Measurements from ENCODE around the gene KRT13. TPM values are rescaled to one million over a fixed set of nuclear protein-coding genes. Genes with fewer than 3 reads are reported as not detected.

Gene KRT13
- total RNA-seq, 2 donors from 2014 or later = not detected

- intact Hi-C loops (cut with DNase I) = no loop called here
- no peak for DNase-seq
Measured at GRCh38 chr17:41513168-41513547, 7.7 kb upstream of the KRT13 start.

DNA sequence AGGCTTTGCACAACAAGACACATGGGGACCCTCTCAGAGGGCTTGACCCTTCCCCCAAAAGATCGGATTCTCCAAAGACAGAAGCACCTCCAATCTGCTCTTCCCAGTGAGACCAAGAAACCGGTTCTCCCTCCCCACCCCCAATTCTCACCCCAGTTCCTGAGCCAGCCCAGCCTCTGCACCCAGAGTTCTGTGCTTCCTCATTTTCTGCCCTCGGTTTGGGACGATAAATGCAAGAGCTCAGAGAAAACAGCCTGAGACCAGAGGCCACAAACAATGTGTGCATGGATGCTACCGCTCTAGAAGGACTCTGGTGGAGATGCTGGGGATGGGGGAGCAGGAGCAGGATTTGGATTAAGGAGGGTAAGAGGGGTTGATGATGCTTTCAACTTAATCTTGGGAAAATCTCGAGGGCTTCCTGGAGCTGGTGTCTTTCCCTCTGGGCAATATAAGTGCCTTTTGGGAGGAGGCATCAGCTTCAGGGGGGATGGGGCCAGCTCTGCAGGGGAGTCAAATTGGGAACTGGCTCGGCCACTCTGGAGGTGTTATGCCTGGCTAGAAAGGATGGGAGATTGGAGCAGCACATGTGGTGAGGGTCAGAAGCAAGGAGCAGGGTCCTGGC is 7.2 kb upstream of the KRT13 start:
- no peak for DNase-seq
- Histone ChIP-seq H3K27ac (no peak overlapping the region), H3K4me3 (no peak overlapping the region), H3K4me1 (no peaks in the 10 kb centered on the region), H3K9me3 (no peaks in the 10 kb centered on the region), H3K27me3 (no peaks in the 10 kb centered on the region), H3K36me3 (replicated peaks in 1 of 2; ENCODE audit: insufficient read depth in 1 of 2, low read depth in 2 of 2) (no peaks in the 10 kb centered on the region)
- 51 to 54% methylated on average over 7 of the region's 7 CpGs for WGBS, 2 donors
- intact Hi-C loops (cut with DNase I) = no loop called here
- ATAC-seq = no peak
- TF ChIP-seq POLR2A (IDR thresholded peaks at IDR 0.05) = no peak
- TF ChIP-seq, protein P1, sequence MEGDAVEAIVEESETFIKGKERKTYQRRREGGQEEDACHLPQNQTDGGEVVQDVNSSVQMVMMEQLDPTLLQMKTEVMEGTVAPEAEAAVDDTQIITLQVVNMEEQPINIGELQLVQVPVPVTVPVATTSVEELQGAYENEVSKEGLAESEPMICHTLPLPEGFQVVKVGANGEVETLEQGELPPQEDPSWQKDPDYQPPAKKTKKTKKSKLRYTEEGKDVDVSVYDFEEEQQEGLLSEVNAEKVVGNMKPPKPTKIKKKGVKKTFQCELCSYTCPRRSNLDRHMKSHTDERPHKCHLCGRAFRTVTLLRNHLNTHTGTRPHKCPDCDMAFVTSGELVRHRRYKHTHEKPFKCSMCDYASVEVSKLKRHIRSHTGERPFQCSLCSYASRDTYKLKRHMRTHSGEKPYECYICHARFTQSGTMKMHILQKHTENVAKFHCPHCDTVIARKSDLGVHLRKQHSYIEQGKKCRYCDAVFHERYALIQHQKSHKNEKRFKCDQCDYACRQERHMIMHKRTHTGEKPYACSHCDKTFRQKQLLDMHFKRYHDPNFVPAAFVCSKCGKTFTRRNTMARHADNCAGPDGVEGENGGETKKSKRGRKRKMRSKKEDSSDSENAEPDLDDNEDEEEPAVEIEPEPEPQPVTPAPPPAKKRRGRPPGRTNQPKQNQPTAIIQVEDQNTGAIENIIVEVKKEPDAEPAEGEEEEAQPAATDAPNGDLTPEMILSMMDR (IDR thresholded peaks at IDR 0.05) = no peak

More at GRCh38 chr17:41513168-41513547, 7.7 kb upstream of the KRT13 start:
- H3K4me1 ChIP-seq = no peaks in the 10 kb centered on the region
- H3K4me3 ChIP-seq = no peak overlapping the region
- H3K27me3 ChIP-seq = no peaks in the 10 kb centered on the region
- H3K36me3 ChIP-seq (replicated peaks in 1 of 2; ENCODE audit: insufficient read depth in 1 of 2, low read depth in 2 of 2) = no peaks in the 10 kb centered on the region
- ATAC-seq = no peak
- no peak overlapping the region for H3K27ac ChIP-seq
- H3K9me3 ChIP-seq = no peaks in the 10 kb centered on the region
- WGBS, 2 donors = 76 to 79% methylated on average over 4 to 5 of the region's 5 CpGs
- TF ChIP-seq, protein P1 (IDR thresholded peaks at IDR 0.05) = no peak
- TF ChIP-seq POLR2A (IDR thresholded peaks at IDR 0.05) = no peak

DNA sequence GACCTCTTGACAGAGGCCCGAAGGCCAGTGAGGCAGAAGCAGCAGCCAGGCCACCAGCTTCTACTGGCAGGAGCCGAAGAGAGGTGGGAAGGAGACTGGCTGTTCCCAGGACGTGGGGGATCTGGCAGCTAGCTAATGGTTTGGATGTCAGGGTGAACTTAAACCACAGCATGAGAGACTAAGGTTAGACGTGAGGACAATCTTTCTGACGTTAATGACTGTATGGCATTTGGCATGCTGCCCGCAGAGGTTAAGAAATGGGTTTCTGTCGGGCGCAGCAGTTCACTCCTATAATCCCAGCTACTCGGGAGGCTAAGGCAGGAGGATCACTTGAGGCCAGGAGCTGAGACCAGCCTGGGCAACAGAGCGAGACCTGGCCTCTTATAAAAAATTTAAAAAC is 6.3 kb upstream of the KRT13 start:
- TF ChIP-seq POLR2A (IDR thresholded peaks at IDR 0.05) = no peak
- TF ChIP-seq, protein P1 (IDR thresholded peaks at IDR 0.05) = no peak
- H3K9me3 ChIP-seq = no peaks in the 10 kb centered on the region
- no peak for DNase-seq
- H3K4me1 ChIP-seq = no peaks in the 10 kb centered on the region
- intact Hi-C loops (cut with DNase I) = no loop called here
- H3K4me3 ChIP-seq = no peak overlapping the region
- H3K36me3 ChIP-seq (replicated peaks in 1 of 2; ENCODE audit: insufficient read depth in 1 of 2, low read depth in 2 of 2) = no peaks in the 10 kb centered on the region
- no peaks in the 10 kb centered on the region for H3K27me3 ChIP-seq
- WGBS, 2 donors = 60 to 63% methylated on average over 9 to 10 of the region's 10 CpGs
- no peak overlapping the region for H3K27ac ChIP-seq
- no peak for ATAC-seq

DNA sequence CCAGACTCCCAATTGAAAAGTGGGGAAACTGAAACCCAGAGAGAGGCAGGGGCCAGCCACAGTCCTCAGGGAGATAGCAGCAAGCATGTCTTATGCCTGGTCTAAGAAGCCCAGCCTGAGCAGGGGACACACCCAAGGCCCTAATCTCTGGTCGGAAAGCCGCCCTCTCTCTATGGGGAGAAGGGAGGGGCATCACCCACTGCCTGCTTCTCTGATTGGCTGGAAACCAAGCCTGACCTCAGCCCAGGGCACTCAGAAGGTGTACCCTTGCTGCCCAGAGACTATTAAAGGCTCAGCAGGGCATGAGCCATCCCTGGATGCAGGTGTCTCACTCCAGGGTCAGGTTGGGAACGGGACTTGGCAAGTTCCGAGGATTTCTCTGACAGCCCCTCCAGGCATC is 5.7 kb upstream of the KRT13 start:
- DNase-seq = no peak
- intact Hi-C loops (cut with DNase I) = no loop called here
- Histone ChIP-seq H3K4me1 (no peaks in the 10 kb centered on the region), H3K27me3 (no peaks in the 10 kb centered on the region), H3K36me3 (replicated peaks in 1 of 2; ENCODE audit: insufficient read depth in 1 of 2, low read depth in 2 of 2) (no peaks in the 10 kb centered on the region), H3K27ac (no peak overlapping the region), H3K4me3 (no peak overlapping the region), H3K9me3 (no peaks in the 10 kb centered on the region)
- TF ChIP-seq, protein P1 (IDR thresholded peaks at IDR 0.05) = no peak
- TF ChIP-seq POLR2A (IDR thresholded peaks at IDR 0.05) = no peak
- no peak for ATAC-seq
- 46 to 67% methylated on average over 2 to 4 of the region's 4 CpGs for WGBS, 2 donors

Measured in body of pancreas (tissue), 4 donors.